ENCODE results near the gene C20orf144.

The C20orf144 gene

DNA sequence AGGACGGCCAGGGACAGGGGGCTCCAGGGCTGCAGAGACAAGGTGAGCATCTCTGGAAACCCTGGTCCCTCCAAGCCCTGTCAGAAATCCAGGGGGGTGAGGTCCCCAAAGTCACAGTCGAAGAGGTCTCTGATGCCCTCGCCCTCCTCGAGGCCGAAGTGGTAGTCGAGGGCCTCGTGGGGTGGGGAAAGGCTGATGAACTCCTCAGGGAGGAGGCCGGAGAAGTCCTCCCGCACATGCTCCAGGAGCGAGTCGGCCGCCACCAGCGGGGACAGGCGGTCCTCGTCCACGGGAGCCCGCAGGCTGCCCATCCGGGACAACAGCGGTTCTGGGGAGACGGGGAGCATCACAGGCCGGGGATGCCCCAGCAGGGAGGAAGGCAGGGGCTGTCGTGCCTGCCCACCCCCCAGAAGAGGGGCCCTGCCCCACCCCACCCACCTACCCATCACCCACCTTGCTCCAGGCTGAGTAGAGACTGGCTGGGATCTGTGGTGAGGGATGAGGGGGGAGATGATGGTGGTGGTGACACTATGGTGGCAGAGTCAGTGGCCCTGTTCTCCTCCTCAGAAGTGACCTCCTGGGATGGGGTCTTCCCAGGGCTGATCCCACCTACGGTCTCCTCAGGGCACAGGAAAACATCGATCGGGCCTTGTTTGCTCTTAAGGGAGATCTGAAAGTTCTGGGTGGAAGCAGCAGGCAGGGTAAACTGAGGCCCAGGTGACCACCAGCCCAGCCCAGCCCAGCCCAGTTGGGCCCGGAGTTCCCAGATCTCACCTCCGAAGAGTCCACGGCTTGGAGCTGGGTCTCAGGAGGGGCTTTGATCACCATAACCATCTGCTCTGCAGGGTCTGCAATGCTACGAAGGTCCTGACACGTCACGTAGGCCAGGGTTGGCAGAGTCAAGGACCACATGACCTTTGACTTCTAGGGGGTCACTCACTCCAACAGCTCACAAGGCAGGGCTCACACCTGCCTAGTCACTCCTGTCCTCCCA is 14.8 kb downstream of the C20orf144 start:
- no peak for DNase-seq (ENCODE audit: low spot score)

DNA sequence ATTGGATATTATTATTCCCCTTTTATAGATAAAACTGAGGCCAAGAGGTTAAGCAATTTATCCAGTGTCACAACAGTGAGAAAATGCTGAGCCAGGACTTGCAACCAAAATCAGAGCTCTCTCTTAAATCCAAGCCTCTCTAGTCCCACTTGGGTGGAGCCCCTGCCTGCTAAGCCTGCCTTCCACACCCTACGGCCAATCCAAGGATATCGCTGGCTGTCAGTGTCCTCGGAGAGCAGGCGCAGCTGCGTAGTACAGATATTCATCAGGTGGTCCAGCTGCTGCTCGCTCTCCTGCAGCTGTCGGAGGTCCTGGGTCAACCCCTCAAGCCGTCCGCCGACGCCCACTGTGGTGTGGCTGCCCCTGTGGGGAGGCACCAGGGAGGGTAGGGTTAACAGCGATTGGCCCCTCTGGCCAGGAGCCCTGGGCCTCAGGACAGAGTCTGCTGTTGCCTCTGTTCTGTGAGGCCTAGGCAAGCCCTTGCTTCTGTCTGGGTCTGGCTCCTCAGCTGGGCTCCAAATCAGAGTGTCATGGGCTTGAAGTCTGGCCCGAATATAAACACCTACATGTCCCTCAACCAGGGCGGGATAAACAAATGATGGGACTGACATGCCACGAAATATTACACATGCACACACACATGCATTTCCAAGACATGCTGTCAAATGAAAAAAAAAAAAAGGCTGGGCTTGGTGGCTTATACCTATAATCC is 16.0 kb downstream of the C20orf144 start:
- DNase-seq (ENCODE audit: low spot score), result no peak

DNA sequence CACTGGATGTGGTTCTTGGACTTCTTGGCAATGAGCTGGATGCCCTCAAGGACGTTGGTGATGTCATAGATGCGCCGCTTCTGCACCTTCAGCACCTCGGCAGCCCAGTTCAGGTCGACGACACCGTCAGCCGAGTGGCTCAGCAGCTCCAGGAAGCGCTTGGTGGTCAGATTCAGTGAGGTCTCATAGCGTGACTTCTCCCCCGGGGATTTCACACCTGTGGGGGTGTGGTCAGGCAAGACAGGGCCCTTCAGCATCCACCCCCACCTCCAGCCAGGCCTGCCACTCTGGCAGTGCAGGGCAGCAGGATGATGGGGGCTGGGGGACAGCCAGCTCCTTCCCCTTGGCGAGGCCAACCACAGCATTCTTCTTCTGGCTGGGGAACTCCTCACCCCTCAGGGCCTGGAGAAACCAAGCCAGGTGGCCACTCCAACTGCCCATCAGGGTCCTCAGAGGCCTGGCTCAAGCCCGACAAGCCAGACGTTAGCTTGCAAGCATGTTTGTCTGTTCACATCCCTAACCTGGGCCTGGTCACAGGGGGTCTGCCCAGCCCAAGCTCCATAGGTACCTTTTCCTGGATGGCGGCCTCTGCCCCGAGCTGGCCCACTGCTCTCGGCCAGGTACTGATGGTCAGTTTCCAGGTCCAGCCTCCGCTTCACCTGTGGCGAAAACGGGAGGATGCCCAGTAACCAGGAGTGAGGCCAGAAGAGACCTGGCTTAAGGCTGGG is 17.8 kb downstream of the C20orf144 start:
- no peak for DNase-seq (ENCODE audit: low spot score)

DNA sequence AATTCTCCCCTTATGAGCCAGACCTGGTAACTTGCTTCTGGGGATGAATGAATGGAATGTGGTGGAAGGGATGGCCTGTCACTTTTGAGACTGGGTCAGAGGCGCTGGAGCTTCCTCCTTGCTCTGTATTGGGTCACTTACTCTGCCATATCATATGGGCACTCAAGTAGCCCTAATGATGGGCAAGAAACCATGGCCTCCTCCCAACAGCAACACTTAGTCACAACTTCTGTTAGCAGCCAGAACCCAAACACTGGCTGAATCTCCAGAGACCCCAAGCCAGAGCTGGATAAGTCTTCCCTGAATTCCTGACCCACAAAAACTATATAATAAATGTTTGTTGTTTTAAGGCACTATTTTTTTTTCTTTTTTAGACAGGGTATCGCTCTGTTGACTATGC is 18.6 kb downstream of the C20orf144 start:
- DNase-seq (ENCODE audit: low spot score), result no peak

DNA sequence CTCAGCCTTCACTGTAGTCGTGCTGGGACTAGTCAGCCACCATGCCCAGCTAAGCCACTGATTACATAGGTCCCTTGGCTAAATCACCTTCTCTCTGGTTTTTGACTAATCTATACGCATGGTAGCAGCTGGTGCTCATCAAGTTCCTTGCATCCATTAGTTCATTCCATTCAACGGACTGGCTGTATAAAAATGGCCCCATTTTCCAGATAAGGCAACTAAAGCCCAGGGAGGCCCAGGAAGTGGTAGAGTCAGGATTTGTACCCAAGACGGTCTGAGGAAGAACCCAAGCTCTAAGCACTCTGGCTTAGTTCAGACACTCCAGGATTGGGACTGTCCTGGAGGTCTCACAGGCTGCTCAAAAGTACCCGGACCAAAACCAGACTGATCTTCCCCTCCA is 19.2 kb downstream of the C20orf144 start:
- DNase-seq (ENCODE audit: low spot score), result no peak

DNA sequence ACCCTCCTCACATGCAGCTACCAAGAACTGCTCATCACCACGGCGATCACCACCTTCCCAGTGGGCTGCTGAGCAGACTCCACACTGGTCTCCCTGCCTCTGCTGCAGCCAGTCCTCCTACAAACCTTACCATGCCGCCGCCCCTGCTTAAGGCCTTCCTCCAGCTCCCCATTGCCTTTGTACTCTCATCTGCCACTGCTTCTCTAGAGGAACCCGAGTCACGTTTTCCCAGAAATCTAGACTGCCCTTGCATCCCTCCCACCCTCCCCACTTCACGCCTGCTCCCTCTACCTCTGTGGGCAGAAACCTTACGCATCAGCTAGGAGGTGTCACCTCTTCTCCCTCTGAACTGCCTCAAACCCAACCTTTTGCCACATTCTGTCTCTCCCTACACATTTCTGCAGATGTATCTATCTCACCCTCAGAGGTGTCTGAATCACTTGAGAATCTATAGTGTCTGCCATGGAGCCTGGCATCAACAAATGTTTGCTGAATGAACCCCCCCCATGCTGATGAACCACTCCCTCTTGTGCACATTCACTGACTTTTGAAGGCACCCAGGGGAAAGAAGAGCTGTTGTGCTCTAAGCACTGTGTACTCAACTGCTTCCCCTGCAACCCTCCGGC is 19.7 kb downstream of the C20orf144 start:
- DNase-seq (ENCODE audit: low spot score), result no peak

DNA sequence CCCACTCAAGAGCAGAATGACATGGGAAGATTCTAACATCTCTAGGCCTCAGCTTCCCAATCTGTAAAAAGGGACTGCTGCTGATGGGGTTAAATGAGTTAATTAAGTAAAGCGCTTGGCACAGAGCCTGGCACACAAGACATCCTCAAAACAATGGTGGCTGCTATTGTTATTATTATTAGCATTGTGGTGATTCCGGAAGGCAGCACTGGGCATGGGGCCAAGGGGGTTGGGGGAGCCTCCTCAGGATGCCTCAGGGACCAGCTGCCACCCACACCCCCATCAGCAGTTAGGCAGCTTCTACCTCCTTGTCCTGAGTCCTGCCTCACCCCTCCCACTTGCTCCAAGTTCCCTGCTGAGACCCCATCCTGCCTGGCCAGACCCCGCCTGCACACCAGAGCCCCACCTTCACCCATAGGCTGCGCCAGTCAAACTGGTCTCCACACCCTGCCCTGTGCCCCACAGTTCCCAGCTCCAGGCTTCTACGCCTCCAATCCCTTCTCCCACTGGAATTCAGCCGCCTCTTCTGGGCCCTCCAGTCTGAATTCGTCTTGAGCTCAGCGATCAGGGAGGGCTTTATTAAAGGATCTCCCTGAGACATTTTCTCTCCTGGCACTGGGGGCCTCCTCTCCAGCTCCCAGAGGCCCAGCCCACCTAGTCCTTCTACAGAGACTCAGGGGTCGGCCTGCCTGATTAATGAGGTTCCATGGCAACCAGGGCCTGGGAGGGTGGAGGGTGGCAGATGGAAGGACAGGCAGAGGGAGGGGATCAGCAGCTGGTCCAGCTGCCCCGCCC is 22.6 kb downstream of the C20orf144 start:
- DNase-seq (ENCODE audit: low spot score), result peak; percentile 87

DNA sequence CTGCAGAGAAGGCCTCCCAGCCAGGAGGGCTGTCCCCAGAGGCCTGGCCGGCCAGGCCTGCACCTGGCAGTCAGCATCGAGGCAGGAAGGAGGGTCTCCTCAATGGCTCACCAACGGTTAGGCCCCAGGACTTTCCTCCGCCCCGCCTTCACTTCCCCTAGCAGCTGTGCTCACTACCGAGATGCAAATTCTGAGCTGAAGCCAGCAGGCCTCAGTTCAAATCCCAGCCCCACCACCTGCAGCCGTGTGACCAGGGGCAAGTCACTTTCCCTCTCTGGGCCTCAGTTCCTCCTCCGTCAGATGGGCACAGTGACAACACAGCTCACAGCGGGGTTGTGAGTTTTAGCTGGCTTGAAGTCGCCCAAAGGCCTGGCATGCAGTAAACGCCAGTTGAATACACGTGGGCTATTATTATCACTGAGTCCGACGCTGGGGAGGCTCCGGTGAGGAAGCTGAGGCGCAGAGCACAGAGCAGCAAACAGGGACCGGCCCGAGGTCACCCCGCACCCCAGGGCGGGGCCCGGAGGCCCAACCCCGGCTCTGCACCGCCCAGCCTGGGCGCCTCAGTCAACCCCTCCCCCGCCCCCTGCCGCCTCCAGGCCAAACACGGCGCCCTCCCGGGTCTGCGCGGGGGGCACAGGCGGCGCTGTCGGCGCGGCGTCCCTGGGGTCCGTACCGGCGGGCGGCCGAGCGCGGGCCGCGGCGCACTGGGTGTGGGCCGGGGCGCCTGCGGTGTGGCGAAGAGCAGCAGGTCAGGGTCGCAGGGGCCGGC is 23.4 kb downstream of the C20orf144 start:
- peak; percentile 65 for DNase-seq (ENCODE audit: low spot score)

DNA sequence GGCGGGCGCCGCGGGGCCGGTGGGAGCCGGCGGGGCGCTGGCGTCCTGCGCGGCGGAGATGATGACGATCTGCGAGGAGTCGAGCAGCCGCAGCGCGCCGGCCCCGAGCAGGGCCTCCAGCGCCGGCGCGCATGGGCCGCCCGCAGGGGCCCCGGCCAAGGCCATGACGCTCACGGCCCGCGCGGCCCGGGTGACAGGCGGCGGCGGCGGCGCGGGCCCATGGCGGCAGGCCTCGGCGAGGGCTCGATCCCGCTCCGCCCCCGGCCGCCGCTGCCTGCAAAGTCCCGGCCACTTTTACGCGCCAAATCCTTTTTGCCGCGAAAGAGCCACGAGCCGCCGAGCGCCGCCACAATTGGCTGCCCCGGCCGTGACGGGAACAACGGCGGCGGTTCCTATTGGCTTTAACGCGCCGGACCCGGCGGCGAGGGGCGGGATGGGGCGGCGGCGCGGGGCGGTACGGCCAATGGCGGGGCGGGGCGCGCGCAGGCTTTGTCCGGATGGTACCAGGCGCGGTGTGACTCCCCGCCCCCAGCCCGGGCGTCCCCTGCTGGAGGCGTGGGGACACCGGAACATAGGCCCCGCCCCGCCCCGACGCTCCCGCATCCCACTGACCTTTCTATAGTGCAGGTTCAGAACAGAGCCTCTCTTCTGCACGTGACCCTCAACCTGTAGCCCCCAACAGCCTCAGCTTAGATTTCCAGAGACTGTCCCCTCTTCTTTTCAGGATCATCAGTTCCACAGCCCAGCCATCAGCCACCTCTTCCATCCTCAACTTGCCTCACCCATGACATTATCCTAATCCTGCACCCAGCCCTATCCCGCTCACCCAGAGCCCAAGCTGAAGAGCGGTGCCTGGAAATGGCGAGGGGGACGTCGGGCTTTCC is 24.2 kb downstream of the C20orf144 start, which contains the start of gene E2F1:
Gene E2F1, minus strand, starts transcription at position 286 of the 884 bp plus-strand sequence. Its CDS starts 121 bp downstream, at position 165.
- peak; percentile 99 for DNase-seq (ENCODE audit: low spot score)

DNA sequence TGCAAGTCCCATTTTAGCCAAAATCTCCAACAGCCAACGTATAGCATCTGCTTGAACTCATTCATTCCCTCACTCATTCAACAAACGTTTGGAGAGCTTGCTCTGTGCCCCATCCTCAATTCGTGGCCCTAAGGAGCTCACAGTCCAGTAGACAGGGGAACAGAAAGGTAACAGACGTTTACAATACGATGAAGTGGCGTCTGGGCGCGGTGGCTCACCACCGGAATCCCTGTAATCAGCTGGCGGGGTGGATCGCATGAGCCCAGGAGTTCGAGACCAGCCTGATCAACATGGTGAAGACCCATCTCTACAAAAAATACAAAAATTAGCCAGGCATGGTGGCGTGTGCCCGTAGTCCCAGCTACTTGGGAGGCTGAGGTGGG is 24.8 kb downstream of the C20orf144 start:
- DNase-seq (ENCODE audit: low spot score), result no peak

DNA sequence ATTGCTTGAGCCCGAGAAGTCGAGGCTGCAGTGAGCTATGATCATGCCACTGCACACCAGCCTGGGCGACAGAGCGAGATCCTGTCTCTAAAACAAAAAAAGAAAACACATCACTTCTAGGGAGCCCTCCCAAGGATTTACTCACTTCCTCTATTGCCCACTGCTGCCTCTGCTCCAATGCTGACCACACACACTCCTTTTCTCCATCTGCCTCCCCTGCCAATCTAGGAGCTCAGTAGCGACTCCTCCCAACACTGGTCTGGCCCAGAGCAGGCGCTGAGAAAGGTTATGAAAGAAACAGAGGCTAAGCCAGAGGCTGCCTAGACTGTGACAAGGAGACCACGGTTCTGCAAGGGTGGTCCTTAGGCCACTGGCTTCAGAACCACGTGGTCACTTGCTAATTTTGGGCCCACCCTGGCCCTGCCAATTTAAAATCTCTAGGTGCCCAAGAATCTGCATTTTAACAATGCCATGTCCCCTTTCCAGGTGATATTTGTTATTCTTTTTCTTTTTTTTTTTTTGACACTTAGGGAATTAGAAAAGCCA is 25.3 kb downstream of the C20orf144 start:
- DNase-seq (ENCODE audit: low spot score), result no peak

DNA sequence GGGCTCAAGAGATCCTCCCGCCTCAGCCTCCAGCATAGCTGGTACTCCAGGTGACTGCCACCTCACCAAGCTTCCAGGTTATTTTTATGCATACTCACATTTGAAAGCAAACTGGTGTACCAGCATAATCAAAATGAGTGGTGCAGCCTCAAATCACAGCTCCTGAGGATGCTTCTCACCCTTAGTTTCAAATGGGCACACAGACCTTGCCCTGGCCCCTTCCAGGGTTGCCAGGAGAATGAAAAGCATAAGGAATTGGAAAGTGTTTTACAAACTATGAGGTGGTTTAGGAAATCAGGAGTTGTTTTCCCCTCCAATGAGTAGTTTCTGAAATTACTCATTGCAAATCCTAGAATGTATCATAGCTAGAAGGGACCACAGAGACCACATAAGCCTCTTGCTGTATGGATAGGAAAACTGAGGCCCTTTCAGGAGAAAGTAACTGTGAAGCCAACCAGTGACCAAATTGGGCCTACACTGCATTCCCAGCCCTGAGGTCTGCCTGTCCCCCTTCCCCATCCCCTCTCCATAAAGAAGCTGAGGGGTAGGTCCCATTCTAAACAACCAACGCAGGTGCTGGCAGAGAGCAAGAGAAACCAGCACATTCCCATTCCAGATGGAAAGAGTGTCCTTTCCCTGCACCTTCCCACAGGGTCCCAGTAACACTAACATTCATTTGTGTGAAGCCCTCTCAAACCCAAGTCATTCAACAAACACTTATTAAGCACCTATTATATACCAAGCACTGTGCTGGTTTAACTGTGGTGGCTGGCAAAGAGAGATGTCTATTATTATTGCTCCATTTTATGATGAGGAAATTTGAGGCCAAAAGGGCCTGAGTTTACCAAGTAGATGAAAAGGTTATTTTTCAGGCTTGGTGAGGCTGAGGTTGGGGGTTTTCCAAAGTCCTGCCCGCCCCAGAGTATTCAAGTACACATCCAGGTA is 26.1 kb downstream of the C20orf144 start:
- DNase-seq (ENCODE audit: low spot score), result no peak

DNA sequence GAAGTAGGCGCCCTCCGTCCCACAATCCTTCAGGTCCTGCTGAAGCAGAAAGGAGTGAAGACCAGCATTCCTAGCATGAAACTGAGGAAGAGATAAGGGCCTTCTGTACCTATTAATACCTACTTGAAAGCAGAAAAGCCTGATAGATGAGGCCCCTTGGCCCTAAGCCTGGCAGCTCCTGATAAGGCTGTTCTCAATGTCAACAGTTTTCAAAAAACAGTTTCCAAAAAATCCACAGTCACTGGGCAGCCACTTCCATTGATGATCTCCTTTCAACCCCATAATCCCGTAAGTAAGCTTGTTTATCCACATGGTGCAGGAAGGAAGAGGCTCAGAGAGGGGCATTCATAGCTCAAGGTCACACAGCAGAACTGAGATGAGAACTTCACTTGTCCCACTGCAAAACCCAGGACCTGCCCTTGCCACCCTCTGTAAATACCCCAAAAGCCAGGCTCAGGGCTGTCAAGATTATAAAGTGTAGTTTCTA is 26.9 kb downstream of the C20orf144 start:
- DNase-seq (ENCODE audit: low spot score), result no peak

DNA sequence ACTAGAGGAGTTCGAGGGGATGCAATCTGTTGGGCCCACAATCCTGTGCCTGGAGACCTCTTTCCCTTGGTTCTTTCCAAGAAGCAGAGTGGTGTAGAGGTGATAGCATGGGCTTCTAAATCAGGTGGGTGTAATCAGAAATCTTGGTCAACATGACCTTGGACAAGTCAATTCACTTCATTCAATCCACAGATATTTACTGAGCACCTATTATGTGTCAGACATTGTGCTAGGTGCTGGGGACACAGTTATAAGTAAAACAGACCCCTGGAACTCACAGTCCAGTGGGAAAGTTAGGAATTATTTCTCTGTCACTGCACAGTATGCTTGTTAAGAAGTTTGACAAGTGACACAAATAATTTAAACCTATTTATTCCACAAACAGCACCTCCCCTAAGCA is 27.4 kb downstream of the C20orf144 start:
- no peak for DNase-seq (ENCODE audit: low spot score)

DNA sequence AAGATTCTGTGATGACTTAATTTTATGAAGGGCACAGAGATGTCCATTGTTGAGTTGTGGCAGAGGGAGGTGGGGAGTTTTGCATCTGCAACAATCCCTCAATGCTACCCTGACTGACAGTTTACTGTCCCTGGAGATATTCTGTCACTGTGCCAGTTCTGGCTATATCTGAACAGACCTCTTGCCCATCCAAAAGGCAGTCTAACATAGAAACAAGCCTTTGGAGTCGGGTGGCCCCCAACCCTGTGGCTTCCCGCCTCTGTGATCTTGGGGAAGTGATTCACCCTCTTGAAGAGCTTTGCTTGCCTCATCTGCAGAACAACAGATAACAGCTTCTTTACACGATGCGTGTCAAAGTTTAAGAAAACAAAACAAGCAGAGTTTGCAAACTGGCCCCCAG is 27.8 kb downstream of the C20orf144 start:
- DNase-seq (ENCODE audit: low spot score), result no peak

DNA sequence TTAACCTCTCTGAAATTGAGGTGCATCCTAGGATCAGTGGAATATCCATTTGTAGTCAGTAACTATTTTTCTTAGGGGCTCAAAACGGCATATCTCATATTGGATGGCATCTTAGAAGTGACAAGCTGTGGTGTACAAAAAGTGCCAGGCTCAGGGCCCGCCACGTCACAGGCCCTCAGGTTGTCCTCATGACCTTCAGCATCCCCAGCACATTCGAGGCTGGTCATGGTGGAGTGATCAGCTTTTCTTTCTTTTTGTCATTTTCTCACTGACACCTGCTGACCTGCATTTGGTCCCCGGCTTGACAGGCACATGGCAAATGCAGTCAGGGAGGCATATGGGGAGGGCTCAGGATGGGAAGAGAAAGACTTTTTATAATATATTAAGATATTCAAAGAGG is 31.2 kb downstream of the C20orf144 start:
- DNase-seq (ENCODE audit: low spot score), result no peak

DNA sequence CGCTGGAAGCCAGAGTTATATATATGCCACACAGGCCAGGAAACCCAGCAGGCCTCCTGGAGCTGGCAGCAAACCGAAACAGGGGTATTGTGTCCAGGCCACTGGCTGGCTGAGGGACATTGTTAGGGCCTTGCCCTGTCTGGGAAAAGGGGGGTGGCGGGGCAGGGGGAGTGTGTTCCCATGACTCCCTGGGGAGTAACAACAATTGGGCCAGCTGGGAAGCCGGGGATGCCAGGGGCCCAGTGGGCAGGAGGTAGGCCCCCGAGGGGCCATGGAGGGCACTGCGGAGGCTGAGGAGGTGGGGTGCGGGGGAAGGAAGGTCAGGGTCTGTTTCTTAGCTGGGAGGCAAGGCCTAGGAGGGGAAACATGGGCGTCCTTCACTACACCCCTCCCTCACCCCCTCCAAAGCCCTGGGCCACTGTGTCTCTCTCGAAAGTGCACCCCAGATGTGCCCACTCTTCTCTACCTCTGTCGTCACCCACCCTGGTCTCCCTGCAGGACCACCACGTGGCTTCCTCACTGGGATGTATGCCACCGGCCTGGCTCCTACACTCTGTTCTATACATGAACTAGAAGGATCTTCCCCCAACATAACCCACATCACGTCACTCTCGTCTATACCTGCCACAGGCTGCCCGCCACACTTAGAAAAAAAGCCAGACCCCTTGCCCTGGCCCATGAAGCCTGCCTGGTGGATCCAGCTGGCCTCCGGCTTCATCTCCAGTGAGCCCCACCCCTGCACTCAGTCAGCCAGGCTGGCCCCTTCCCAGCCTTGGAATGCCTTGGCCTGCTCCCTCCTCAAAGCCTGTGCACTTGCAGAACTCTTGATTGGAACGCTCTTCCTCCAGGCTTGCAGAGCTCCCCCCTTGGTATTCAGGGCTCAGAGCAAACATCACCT is 31.9 kb downstream of the C20orf144 start:
- no peak for DNase-seq (ENCODE audit: low spot score)

Data from D341Med (cell line).